Activated CD4-positive, CD25-positive, alpha-beta regulatory T cell treated with anti-CD3 and anti-CD28 coated beads, Interleukin-2, amount 50 U/mL, for 16 hours (primary cell): ENCODE measurements around the gene GOLT1B.
"Not testable (repeated sequence)": the region's sequence is repeated elsewhere in the genome, so short reads cannot be mapped to it uniquely, and the experiment has no call there.

Experiments used
- DNase-seq: peaks from one replicate; pipeline ENCODE4 v3.0.0-alpha.2; 2020; ENCODE audit warnings: low read depth, low spot score

GOLT1B gene

GRCh38 chr12:21501258-21502163, at the start of gene GOLT1B, which contains the start of gene RECQL:
Gene GOLT1B (plus strand): TSS chr12:21501789. CDS start chr12:21501924, 135 bp downstream.
Gene RECQL (minus strand): TSS chr12:21501635. CDS start chr12:21499570, 2,065 bp downstream.
- DNase-seq: peak; percentile 85

- DNase-seq: no peak
Observed at GRCh38 chr12:21453312-21453852, 48.2 kb upstream of the GOLT1B start.

- peak; percentile 11 for DNase-seq
Observed at GRCh38 chr12:21456291-21456780, 45.3 kb upstream of the GOLT1B start.

DNA sequence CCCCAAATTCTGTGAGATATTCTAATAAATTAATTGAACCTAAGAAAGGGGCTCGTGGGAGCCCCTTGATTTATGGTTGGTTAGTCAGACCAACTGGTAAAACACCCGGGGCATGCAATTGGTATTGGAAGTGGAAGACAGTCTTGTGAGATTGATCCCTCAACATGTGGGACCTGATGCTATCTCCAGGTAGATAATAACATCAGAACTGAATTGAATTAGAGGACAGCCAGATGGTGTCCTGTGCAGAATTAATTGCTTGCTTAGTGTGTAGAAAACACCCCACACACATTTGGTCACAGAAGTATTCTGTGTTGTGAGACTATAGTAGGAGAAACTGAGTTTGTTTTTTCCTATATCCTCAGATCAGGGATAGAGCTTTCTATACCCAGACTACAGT, 42.1 kb upstream of the GOLT1B start:
- DNase-seq: no peak

GRCh38 chr12:21467334-21467733, 34.3 kb upstream of the GOLT1B start:
- DNase-seq: not testable (repeated sequence)

DNA sequence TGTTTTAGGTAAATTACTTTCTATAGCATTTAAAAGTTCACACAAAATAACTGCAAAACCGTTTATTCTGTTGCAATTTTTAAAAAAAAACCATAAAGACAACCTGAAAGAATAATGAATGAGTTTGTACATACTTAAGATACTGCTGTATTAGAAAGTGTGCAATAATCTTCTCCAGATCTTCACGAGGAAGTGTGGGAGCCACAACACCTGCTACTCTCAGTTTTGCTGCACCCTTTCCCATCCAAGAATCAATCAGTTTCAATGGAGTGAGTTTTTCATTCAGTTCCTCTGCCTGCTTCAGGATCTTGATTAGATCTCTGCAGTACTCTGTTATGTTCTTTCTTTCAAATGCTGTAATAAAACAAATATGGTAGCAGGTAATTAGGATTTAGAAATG, 30.3 kb upstream of the GOLT1B start:
- no peak for DNase-seq

DNA sequence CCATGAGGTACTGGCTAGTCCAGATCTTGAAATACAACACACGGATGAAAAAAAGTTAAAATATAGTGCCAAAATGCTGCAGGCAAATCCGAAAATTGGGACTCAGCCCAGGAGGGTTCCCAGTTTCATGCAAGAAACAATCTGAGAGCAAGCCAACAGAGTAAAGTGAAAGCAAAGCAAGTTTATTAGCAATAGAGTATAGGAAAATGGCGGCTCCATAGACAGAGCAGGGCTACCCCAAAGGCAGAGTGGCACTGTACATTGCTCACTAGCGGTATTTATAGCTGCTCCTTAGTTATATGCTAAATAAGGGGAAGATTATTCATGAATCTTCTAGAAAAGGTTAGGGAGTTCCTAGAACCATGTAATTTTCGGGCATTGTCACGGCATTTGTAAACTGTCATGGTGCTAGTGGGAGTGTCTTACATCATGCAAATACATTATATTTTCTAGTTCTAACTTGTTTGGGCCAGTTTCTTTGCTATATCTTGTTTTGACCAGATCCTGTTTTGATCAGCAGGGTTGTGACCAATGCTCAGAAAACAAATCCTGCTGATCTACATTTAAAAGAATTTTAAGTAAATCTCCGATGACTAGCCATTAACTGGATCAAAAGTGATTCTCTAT, 29.3 kb upstream of the GOLT1B start:
- DNase-seq: no peak

- DNase-seq: no peak
Observed at GRCh38 chr12:21475552-21475951, 26.0 kb upstream of the GOLT1B start.

- DNase-seq: no peak
Observed at GRCh38 chr12:21476949-21477348, 24.6 kb upstream of the GOLT1B start.

DNA sequence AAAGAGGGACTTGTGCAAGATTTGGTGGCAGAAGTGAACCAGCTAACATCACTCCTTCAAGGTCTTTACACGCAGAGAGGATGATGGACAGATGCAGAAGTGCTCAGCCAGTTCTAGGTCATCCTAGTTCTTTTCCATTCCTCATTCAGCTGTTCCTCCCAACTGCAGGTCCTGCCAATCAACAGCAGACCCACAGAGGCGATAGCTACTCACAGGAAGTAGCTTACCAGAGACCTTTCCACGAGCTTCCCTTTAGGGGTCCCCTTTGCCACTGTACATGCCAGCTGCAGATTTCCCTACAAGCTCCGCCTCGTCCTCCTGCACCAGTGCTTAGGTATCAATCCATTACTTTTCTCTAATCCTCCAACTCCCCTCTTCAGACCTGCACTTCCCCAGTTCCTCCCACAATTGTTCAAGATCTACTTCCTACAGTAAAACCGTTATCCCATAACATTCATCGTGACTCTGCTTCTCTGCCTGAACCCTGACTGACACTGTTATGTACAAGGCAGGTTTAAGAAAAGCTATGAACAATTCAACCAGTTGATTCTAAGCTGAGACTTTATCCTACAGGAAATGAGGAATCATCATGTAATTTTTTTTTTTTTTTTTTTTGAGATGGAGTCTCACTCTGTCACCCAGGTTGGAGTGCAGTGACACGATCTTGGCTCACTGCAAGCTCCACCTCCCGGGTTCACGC, 22.7 kb upstream of the GOLT1B start:
- no peak for DNase-seq

DNA sequence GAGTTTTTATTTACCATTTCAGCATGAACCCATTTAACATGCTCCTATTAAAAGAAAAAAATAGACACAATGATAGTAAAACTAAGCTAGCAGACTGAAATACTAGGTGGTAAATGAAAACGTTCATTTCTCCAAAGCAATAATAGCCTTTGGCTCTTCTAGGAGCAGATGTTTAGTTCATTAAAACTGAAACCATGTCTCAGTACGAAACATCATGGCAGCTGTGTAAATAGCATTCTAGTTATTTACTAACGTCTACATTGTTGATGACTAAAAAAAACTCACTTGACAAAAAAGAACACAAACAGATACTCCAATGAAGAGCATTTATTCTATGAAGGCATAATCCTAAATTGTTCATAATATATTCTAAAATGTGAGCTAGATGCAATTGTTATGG, 18.1 kb upstream of the GOLT1B start:
- DNase-seq: no peak

DNA sequence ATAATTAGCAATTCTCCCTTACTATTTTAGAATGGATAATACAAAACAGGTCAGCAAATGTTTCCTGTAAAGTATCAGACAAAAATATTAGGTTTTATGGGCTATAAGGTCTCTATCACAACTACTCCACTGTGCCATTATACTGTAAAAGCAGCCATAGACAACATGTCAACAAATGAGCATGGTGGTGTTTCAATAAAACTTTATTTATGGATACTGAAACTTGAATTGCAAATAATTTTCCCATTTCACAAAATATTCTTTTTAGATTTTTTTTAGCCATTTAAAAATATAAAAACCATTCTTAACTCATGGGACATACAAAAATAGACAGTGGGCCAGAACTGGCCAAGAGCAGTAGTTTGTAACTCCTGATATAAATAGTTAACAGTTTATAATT, 15.6 kb upstream of the GOLT1B start:
- no peak for DNase-seq

DNA sequence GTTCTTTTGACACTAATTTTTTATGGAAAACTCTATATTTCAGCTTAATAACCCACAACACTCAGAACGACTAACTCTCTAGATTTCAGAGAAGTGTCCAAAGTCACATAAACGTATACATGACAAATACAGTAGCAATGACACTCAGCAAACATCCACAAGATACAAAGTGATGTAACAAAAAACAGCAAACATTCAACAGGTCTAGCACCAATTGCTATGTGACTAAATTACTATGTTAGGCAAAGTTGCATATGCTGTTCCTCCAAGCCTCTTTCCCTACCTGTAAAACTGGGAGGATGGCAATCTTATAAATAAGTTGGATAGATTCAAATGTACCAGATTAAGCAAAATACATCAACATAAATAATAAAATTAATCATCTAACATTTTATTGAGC, 1.8 kb upstream of the GOLT1B start:
- DNase-seq: no peak

DNA sequence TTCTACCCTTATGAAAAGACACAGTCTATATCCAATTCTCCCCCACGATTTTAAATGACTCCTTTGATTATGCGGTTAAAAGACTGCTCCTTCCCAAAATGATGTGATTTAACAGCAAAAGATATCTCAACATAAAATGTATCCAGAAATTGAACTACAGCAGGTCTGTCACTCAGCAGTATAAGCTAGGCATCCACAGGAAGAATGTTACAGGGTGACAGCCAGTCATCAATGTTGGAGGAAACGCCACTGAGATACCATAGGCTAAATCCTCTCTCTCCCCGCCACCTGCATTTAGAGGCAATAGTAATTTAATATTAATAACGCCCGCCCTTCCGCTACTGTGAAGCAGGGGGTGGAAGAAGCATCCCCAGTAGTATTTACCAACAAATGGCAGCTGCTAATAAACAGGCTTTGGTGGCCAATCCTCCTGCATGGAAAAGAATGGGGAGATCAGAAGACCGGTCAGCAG, 767 bp upstream of the GOLT1B start:
- DNase-seq: no peak

DNA sequence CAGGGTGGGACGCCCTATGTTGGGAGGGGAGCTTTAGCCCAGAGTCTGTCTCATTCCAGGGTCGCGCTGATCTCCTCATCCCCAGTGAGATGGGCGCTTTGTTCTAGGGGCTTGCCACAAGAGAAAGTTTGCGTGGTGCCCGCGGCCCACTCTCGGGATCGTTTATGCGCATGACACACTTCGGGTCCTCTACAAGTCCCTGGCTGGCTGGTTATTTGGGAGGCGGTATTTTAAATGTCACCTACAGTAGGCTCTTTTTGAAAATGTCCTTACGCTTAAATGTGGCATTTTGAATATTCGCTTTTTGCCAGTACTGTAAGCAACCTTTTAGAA, 541 bp downstream of the GOLT1B start:
- peak; percentile 2 for DNase-seq

DNA sequence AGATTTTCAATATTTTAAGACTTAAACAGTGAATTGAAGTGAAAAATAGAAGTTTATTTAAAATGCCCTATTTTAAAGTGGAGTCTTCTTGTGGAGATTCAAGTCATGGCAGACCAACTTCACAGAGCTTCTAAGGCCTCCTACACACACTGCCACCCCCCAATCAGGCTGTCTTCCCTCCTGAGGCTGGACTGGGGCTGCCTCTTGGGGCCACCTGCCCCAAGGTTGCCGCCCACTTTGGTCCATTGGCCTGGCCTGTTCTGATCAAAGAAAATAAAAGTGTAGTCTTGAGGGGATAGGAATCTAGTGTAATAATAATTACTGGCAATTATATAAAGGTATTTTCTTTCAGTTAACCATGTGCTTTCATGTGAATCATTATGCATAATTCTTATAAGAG, 1.3 kb downstream of the GOLT1B start:
- no peak for DNase-seq

GRCh38 chr12:21505888-21506287, 4.3 kb downstream of the GOLT1B start:
- DNase-seq: no peak

GRCh38 chr12:21507849-21508248, 6.3 kb downstream of the GOLT1B start:
- no peak for DNase-seq

DNA sequence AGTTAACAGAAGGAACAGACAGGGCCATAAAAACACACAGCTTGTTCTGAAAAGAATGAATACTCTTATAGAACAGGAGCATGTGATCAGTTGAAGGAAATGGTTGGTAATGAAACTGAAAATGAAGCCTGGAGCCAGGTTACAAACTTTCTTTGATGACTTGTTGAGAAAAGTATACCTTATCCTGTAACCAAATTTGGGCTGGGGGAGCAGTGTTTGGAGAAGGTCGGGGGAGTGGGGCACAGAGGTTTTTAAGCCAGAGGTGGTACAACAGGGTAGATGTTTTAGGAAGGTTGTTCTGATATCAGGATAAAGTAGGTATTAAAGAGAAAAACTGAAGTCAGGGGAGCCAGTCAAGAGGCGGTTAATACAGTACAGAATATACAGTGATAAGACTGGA, 8.2 kb downstream of the GOLT1B start:
- no peak for DNase-seq

DNA sequence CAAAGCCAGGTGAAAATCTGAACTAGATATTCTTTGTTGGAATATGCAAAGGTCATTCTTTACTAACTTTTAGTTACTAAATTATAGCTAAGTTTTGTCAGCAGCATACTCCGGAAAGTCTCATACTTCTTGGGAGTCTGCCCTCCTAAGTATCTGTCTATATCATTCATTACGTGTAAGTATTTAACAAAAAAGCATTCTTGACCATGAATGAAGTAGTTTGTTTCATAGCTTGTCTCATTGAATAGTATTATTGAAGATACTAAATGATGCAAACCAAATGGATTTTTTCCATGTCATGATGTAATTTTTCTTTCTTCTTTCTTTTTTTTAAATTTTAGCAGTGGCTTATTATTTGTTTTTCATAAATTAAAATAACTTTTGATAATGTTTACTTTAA, 14.7 kb downstream of the GOLT1B start:
- no peak for DNase-seq

DNA sequence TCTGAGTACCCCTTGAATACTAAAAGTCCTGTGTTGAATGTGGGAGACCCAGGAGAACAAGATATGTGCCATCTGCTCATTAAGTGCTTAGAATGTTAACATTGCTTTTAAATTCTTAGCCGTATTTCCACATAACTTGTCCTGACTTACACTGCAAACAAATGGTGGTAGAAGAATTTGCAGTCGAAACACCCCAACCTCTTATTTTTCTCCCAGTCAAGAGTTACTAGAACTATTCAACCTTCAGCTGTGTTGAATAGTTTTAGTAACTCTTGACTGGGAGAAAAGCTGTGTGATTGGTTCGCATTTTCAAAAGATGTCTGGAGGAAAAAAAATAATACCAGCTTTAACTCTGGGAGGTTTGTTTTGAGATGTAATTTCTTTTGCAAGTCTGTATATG, 16.9 kb downstream of the GOLT1B start:
- DNase-seq: no peak

- DNase-seq: no peak
Observed at GRCh38 chr12:21521541-21521940, 20.0 kb downstream of the GOLT1B start.
